ENCODE measurements around the gene PTPRZ1. TPM values are rescaled to one million over a fixed set of nuclear protein-coding genes. Genes with fewer than 3 reads are reported as not detected.

PTPRZ1 gene
- polyA plus RNA-seq, 2 of the 4 experiments (the other 2 are of a cell fraction) = not detected

GRCh38 chr7:121992068-121992467 lies 119.1 kb downstream of the PTPRZ1 start:
- Histone ChIP-seq H3K27ac (no peak overlapping the region), H3K4me3 (no peak overlapping the region), H3K9me3 (no peaks in the 10 kb centered on the region), H3K4me1 (no peaks in the 10 kb centered on the region), H3K4me2 (no peak overlapping the region)
- FAIRE-seq (no peak), ATAC-seq (no peak), DNase-seq (ENCODE audit: low read depth in 1 of 2, low spot score in 1 of 2) (no peak)
- ChIA-PET CTCF (interaction anchor here (1.1 kb wide), 1 partner anchor 37 kb away, joined by 3 read pairs; no protein-coding TSS in a partner anchor), POLR2A (no interaction called here)
- WGBS (ENCODE audit: missing lambda C conversion rate) = 23% methylated on average over 4 of the region's 4 CpGs
- TF ChIP-seq MYC (IDR thresholded peaks at IDR 0.05; ENCODE audit: borderline replicate concordance, low read length) (no peak), SREBF2 (IDR thresholded peaks at IDR 0.05) (no peak), ZC3H11A (IDR thresholded peaks at IDR 0.05) (no peak), CTCF (IDR thresholded peaks at IDR 0.05) (no peak), RAD21 (conservative IDR thresholded peaks at IDR 0.05 in 1 of 2, IDR thresholded peaks at IDR 0.05 in 1 of 2) (no peak), HDAC2 (IDR thresholded peaks at IDR 0.05) (no peak), GATA3 (IDR thresholded peaks at IDR 0.05; ENCODE audit: borderline replicate concordance) (no peak), ESRRA (IDR thresholded peaks at IDR 0.05; ENCODE audit: borderline replicate concordance, low read length) (no peak), CBX8 (IDR thresholded peaks at IDR 0.05) (no peak), CBX2 (IDR thresholded peaks at IDR 0.05; ENCODE audit: borderline replicate concordance, low read depth) (no peak), PHF8 (IDR thresholded peaks at IDR 0.05; ENCODE audit: borderline replicate concordance, low read depth) (no peak), RNF2 (IDR thresholded peaks at IDR 0.05; ENCODE audit: borderline replicate concordance, low read depth) (no peak), EP300 (IDR thresholded peaks at IDR 0.05) (no peak)
- TF ChIP-seq, protein P1, sequence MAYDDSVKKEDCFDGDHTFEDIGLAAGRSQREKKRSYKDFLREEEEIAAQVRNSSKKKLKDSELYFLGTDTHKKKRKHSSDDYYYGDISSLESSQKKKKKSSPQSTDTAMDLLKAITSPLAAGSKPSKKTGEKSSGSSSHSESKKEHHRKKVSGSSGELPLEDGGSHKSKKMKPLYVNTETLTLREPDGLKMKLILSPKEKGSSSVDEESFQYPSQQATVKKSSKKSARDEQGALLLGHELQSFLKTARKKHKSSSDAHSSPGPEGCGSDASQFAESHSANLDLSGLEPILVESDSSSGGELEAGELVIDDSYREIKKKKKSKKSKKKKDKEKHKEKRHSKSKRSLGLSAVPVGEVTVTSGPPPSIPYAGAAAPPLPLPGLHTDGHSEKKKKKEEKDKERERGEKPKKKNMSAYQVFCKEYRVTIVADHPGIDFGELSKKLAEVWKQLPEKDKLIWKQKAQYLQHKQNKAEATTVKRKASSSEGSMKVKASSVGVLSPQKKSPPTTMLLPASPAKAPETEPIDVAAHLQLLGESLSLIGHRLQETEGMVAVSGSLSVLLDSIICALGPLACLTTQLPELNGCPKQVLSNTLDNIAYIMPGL (CRISPR knock-in tag; IDR thresholded peaks at IDR 0.05; ENCODE audit: borderline replicate concordance) = no peak

- POLR2A ChIA-PET = interaction anchor here (0.6 kb wide), 1 partner anchor 1044 kb away, joined by 3 read pairs; the partner anchor contains the start of gene ING3
- DNase-seq (ENCODE audit: low read depth in 1 of 2, low spot score in 1 of 2) (peak; percentile 50 to 77), FAIRE-seq (peak; percentile 32), ATAC-seq (peak; percentile 88 to 98)
- TF ChIP-seq SMC3 (IDR thresholded peaks at IDR 0.05) (peak; percentile 41), RAD21 (conservative IDR thresholded peaks at IDR 0.05 in 1 of 2, IDR thresholded peaks at IDR 0.05 in 1 of 2) (peak; percentile 75 to 77), CTCF (IDR thresholded peaks at IDR 0.05) (peak; percentile 80), HES2 (IDR thresholded peaks at IDR 0.05) (no peak)
- no peak overlapping the region for H3K4me2 ChIP-seq
- H3K4me3 ChIP-seq = no peak overlapping the region
- H3K4me1 ChIP-seq = no peaks in the 10 kb centered on the region
- H3K27ac ChIP-seq = no peak overlapping the region
- H3K9me3 ChIP-seq = no peaks in the 10 kb centered on the region
- WGBS (ENCODE audit: missing lambda C conversion rate) = 4% methylated on average over 5 of the region's 5 CpGs
- CTCF ChIA-PET = interaction anchor here (0.6 to 3.2 kb wide), 38 partner anchors 9 to 1010 kb away, joined by 3 to 30 read pairs (median 4); no protein-coding TSS in a partner anchor
These were observed 121.9 kb downstream of the PTPRZ1 start for GRCh38 chr7:121994625-121995410.
